ENCODE results near the gene RECK.

GRCh38 chr9:36163049-36163785 is 126.5 kb downstream of the RECK start:
- TF ChIP-seq CTCF (IDR thresholded peaks at IDR 0.05) (no peak), POLR2A (IDR thresholded peaks at IDR 0.05) (no peak)

All from breast epithelium (tissue), 3 donors.